ENCODE measurements around the gene ATP10B.

The ATP10B gene

DNA sequence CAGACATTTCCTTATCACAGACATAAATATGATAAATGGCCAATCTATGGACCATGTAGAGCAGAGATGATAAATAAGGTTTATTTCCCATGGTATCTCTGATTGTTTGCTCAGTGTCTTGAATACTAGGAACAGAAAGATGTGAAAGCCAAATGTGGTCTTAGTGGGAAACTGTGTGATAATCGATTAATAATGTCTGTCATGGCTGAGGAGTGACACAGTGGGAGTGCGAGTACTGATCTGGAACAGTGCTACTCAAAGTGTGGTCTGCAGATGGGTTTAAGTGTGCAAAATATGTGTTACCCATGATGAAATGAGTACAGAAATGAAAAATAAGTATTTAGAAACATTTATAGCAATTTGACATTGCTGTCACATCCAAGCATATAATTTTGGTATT is 337.8 kb downstream of the ATP10B start:
- no peak for DNase-seq (ENCODE audit: low read depth)
- TF ChIP-seq, protein P1, sequence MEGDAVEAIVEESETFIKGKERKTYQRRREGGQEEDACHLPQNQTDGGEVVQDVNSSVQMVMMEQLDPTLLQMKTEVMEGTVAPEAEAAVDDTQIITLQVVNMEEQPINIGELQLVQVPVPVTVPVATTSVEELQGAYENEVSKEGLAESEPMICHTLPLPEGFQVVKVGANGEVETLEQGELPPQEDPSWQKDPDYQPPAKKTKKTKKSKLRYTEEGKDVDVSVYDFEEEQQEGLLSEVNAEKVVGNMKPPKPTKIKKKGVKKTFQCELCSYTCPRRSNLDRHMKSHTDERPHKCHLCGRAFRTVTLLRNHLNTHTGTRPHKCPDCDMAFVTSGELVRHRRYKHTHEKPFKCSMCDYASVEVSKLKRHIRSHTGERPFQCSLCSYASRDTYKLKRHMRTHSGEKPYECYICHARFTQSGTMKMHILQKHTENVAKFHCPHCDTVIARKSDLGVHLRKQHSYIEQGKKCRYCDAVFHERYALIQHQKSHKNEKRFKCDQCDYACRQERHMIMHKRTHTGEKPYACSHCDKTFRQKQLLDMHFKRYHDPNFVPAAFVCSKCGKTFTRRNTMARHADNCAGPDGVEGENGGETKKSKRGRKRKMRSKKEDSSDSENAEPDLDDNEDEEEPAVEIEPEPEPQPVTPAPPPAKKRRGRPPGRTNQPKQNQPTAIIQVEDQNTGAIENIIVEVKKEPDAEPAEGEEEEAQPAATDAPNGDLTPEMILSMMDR (IDR thresholded peaks at IDR 0.05; ENCODE audit: insufficient read depth, low read depth, low read length, missing control alignments) = no peak
- H3K4me3 ChIP-seq (ENCODE audit: low read length) = no peak overlapping the region

DNA sequence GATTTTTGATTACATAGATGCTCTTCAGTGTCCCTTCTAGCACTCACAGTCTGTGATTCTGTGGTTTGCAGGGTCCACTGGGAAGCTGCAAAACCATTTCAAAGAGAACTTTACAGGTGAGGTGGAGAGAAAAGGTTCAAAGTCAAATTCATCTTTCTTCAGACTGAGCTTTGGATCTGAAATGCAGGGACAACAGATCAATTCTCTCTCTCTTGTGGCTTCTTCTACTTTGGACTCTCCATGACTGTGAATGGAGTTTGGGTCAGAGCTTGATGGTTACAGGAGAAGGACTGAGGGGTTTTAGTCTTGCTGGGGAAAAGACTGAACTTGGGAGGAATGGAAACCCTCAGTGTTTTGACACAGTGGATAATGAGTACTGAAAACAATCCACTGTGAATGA is 338.5 kb downstream of the ATP10B start:
- no peak for DNase-seq (ENCODE audit: low read depth)

More for the DNA sequence above, 338.5 kb downstream of the ATP10B start:
- TF ChIP-seq, protein P1 (IDR thresholded peaks at IDR 0.05; ENCODE audit: insufficient read depth, low read depth, low read length, missing control alignments) = no peak
- no peak overlapping the region for H3K4me3 ChIP-seq (ENCODE audit: low read length)

All from epithelial cell of esophagus (primary cell).